ENCODE measurements around the gene ZBTB45.

ZBTB45 gene

DNA sequence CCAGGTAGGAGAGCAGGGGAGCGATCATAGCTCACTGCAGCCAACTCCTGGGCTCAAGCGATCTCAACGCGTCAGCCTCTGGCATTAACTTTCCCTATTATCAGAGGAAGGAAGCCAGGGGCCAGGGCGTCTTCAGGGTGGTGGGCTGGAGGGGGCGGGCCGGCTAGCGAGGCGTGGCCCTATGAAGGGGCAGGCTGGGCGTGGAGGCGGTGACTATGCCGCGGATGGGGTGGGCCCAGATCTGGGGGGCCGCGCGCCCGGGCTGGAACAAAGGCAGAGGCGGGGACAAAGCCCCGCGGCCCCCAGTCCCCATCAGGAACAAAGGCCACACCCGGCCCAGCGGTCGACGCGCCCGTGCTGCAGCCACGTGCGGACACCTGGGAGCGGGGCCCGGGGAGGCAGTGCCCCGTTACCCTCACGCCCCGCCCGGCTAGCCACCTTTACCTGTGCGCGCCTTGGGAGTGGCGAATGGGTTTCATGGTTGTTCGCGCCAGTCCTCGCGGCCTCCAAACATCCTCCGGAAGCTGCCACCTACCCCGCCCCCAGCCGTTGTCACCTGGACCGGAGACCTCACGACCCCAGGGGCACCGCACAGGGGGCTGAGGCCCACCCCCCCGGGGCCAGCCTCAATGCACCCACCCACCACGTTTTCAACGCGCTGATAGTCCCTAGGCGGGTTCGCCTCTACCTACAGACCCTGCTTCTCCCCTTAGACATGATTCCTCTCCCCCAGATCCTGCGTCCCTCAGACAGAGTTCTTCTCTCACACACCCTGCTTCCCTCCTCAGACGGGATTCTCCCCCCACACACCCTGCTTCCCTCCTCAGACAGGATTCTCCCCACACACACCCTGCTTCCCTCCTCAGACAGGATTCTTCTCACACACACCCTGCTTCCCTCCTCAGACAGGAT, 18.9 kb upstream of the ZBTB45 start:
- peak in 1 of 2 donors; percentile 69 for DNase-seq

DNA sequence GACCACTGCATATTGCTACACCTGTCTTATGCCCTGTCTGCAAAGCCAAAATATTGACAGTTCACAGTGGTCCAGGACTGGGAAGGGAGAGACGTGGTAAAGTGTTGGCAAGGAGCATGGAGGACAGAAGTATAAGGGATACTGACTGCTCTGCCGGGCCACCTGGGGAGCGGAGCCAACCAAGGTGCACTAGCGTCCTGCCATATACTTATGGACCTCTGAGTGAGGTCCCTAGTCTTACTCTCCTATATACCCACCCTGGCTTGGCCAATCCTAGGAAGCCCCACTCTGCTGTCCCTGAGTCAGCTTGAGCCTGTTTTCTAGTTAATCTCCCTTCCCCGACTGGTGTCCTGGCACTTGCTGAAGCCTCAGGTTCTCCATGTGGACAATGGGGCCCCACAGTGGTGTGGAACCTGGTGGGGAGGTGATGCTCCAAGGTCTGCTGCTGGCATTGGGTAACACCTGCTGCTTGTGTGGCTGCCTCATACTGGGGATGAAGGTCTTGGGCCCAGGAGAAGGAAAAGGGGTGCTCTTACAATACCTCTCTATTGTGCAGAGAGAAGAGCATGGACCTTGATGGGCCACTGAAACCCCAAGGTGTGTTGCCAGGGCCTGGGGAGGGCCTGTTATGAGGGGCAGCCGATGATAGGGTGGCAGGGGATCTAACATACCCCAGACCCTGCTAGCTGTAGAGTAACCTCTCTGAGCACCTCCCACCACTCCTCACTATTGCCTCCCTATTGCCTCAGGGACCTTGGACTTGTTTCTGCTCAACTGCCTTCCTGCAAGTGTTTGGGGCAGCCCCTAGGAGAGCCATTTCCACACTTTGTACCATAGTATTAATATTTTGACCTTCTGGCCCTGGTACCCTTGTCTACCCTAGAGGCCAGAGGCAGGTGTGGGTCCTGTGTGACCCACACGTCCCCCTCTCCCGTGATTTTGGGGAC, 17.5 kb upstream of the ZBTB45 start:
- DNase-seq, result no peak

- DNase-seq, result no peak
These were observed 16.2 kb upstream of the ZBTB45 start for GRCh38 chr19:58535857-58536256.

DNA sequence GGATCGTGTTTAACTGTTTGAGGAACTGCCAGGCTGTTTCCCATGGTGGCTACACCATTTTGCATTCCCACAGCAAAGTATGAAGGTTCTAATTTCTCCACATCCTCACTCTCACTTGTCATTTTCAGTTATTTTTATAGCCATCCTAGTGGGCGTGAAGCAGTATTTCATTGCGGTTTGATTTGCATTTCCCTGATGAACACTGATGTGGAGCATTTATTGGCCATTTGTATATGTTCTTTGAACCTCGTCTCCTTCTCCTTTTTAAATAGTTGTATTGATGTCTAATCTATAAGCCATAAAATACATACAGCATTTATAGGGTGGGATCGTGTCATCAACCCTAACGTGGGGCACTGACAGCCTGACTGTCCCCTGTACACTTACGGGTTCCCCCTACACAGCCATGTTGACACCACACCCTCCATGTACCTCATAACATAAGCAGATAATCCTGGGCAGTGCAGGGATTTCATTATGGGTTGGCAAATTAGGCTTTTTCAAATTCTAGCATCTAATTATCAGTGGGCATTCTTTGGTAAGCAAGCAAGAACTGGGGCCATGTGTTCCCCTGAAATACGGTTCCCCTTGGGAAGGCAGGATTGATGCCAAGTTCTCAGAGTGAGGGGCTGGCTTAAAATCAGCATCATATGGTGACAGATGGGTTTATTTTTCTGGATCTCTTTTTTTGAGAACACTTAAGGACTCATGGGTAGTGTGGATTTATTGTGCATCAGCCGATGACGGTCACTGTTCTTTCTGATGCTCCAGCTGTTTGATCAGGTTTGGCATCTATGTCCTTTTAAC, 11.6 kb upstream of the ZBTB45 start:
- no peak for DNase-seq

GRCh38 chr19:58529405-58529804, 9.8 kb upstream of the ZBTB45 start:
- no peak for DNase-seq

GRCh38 chr19:58522709-58523108, 3.1 kb upstream of the ZBTB45 start:
- DNase-seq, result no peak

DNA sequence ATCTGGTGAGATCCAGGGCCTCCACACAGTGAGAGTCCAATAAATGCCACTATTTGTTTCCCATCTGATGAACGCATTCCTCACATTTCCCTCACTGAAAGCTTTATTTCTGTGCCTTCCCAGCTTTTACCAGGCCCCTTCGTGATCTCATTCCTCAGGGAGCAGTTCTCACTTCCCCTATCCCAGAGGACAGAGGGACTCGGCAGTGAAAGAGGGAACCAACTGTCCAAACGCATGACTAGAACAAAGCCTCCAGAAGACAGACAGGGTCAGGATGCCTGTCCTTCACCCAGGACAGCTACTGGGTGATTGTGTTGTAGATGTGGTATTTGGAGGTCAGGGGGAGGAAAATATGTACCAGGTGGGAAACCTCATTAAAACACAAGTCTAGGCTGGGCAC, 2.0 kb upstream of the ZBTB45 start:
- no peak for DNase-seq

GRCh38 chr19:58520257-58520599, 618 bp upstream of the ZBTB45 start:
- no peak for DNase-seq

- DNase-seq, result peak; percentile 63 to 66
These were observed 589 bp downstream of the ZBTB45 start for GRCh38 chr19:58519087-58519354.

GRCh38 chr19:58518256-58519086, 1.1 kb downstream of the ZBTB45 start:
- no peak for DNase-seq

- no peak for DNase-seq
These were observed 2.4 kb downstream of the ZBTB45 start for GRCh38 chr19:58516964-58517833.

DNA sequence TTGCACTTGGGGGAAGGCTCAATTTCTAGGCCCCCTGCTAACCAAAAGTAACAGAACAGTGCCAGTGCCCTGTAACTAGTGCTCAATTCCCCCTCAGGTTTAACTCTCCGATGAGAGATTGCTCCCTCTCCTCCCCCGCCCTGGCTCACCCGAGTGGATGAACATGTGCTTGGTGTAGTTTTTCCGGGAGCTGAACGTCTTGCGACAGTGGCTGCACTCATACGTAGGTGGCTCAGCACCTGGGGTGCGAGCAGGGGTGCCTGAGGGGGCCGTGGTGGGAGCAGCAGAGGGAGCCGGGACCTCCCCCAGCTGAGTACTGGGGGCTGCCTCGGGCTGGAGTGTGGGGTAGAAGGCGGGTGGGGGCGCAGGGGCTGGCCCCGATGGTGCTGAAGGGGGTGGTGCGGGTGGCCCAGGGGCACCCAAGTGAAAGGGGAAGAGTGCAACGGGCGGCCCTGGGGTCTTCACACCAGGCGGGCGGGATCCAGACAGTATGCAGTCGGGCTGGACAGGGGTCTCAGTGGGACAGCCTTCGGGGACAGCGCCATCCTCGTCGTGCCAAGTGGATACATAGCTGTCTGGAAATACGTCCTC, 3.3 kb downstream of the ZBTB45 start:
- DNase-seq, result no peak

DNA sequence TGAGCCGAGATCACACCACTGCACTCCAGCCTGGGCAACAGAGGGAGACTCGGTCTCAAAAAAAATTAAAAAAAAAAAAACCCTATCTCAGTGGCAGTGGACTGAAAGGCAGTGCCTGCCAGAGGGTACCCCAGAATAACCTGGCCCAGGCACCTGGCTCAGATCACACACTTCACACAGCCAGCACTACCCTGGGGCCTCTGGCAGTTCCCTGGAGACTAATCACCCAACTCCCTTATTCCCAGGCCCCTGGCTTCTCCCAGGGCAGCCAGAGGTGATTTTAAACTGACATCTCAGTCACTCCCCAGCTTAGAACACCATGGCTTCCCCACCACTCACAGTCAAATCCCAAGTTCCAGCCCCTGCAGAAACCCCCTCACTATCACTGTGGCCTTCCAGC, 4.4 kb downstream of the ZBTB45 start:
- DNase-seq, result no peak

- no peak for DNase-seq
These were observed 5.0 kb downstream of the ZBTB45 start for GRCh38 chr19:58514564-58515022.

DNA sequence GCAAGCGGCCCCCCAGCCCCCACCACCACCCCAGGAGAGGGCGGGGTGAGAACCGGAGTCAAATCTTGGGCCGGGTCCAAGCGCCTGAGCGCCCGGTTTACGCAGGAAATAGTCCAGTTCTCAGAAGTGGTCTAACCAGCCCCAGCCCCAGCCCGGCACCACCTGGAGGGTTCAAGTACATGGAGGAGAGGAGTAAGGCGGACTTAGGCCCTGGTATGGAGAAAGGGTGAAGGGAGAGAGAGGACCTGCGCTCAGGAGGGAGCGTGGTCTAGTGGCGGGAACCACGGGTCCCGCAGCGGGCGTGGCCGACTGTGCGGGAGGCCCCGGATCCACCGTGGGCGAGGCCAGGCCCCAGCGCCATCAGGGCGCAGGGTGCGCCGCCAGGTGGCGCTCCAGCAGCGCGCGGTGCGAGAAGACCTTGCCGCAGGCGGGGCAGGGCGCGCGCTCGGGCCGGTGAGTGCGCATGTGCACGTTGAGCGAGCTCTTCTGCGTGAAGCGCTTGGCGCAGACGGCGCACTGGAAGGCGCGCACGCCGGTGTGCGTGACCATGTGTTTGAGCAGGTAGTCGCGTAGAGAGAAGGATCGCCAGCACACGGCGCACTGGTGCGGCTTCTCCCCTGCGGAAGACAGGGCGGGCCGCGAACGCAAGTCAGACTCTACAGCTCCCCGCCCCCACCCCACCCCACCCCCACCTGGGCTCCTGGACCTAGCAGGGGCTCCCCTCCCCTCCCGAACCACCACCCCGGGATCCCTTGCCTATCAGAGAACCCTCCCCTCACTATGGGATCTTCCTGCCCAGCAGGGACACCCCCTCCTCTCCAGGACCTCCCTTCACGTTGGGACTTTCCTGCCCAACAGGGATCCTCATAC, 5.7 kb downstream of the ZBTB45 start:
- peak; percentile 66 to 72 for DNase-seq

DNA sequence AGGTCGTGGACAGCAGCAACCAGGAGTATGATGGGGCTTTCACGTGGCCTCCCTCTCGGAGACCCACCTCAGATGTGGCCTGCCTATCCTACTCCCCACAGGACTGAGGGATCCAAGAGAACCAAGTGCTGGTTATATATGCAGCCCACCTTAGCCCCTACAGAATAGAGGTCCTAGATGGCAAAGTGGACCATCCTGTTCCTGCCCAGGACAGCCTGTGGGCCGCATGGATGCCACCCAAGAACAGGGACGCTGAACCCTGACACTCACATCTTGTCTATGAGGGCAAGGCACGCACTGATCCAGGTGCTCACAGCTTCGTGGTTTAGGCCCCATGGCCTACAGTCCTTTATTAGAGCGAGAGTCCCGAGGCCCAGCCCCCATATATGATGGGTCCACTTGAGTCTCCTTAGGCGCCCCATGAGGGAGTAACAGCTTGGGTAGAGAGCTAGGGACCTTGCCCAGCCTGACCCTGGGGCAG, 6.4 kb downstream of the ZBTB45 start:
- no peak for DNase-seq

DNA sequence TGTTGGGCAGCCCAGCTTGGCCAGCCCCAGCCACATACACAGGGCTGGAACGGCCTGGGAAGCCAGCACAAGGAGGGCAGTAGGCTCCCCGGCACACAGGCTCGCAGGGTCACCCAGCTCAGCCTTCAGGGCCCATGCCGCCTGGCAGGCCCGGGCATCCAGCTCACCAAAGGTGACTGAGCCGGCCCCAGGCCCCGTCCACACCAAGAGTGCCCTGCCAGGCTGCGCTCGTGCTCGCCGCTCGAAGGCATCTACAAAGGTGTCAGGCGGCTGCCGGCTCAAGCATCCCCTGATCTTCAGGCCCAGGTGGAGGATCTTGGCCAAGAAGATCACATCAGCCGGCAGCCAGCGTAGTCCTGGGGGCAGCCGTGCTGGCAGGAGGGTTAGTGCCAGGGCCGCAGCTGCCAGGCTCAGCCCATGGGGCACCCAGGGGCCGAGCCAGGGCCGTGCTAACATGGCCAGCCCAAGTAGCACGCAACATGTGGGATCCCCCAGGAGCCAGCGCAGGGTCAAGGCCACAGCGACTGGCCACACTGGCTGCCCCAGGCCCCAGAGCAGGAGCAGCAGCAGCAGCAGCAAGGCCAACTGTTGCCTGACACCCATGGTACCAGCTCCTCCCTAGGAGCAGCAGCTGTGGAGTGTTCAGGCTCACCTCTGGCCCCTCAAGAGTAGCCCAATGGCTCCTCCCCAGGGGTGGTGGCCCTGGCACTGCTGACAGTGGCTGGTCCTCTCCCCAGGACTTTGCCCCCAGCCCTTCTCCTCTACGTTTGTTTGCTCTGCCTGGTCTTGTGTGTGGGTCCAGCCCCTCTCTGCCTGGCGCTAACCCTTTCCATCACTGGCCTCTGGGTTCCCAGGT, 8.0 kb downstream of the ZBTB45 start, which contains the start of gene SLC27A5:
SLC27A5 (minus strand) TSS at position 640 of the 856 bp plus-strand sequence; CDS start at position 603, 37 bp downstream.
- DNase-seq, result no peak
